ENCODE data around the gene DPYSL5.
A peak's percentile ranks its signal among the peaks of the same experiment; 100 is the strongest.

The DPYSL5 gene

GRCh38 chr2:26982102-26982742 lies 134.3 kb downstream of the DPYSL5 start:
- Histone ChIP-seq H3K9me3 (ENCODE audit: control insufficient read depth in 5 of 5, low read length in 5 of 5) (no peaks in the 10 kb centered on the region), H3K36me3 (ENCODE audit: control insufficient read depth in 5 of 5, insufficient read depth in 5 of 5, low read length in 5 of 5) (peaks cover 0 to 6% (median 0%) of the 10 kb centered on the region in 5 donors), H3K27ac (ENCODE audit: low read depth, low read length) (peak overlapping the region; percentile 31), H3K4me3 (ENCODE audit: low read depth in 1 of 5, low read length in 5 of 5) (no peak overlapping the region), H3K27me3 (ENCODE audit: control insufficient read depth in 5 of 5, insufficient read depth in 4 of 5, low read length in 5 of 5) (no peaks in the 10 kb centered on the region), H3K9ac (ENCODE audit: low read length in 5 of 5) (peak overlapping the region in 1 of 5 donors; percentile 35), H3K4me1 (ENCODE audit: control insufficient read depth in 5 of 5, insufficient read depth in 5 of 5, low read length in 5 of 5) (peaks cover 6 to 37% (median 25%) of the 10 kb centered on the region in 5 donors)

DNA sequence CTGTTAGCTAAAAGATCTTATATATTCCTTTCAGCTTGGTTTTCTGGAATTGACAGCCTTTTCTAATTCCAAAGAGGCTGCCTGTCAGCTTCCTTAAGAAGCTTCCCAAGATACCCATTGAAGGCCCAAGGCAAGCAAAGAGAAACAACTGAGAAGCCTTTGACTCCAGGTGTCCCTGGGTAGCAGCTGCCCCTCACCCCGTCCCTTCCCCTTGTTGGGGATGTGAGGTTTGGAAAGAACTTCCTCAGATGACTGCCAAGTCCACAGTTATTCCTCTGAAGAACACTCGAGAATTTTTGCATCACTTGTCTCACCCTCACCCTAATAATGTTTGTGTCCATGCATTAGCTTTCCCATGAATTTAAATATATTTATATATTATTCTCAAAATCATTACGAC lies 135.8 kb downstream of the DPYSL5 start:
- Histone ChIP-seq H3K9ac (ENCODE audit: low read length in 5 of 5) (peak overlapping the region in 1 of 5 donors; percentile 35), H3K4me3 (ENCODE audit: low read depth in 1 of 5, low read length in 5 of 5) (no peak overlapping the region), H3K4me1 (ENCODE audit: control insufficient read depth in 5 of 5, insufficient read depth in 5 of 5, low read length in 5 of 5) (peaks cover 6 to 33% (median 22%) of the 10 kb centered on the region in 5 donors), H3K36me3 (ENCODE audit: control insufficient read depth in 5 of 5, insufficient read depth in 5 of 5, low read length in 5 of 5) (peaks cover 0 to 6% (median 4%) of the 10 kb centered on the region in 5 donors), H3K27me3 (ENCODE audit: control insufficient read depth in 5 of 5, insufficient read depth in 4 of 5, low read length in 5 of 5) (no peaks in the 10 kb centered on the region), H3K9me3 (ENCODE audit: control insufficient read depth in 5 of 5, low read length in 5 of 5) (no peaks in the 10 kb centered on the region), H3K27ac (ENCODE audit: low read depth, low read length) (peak overlapping the region; percentile 13)

DNA sequence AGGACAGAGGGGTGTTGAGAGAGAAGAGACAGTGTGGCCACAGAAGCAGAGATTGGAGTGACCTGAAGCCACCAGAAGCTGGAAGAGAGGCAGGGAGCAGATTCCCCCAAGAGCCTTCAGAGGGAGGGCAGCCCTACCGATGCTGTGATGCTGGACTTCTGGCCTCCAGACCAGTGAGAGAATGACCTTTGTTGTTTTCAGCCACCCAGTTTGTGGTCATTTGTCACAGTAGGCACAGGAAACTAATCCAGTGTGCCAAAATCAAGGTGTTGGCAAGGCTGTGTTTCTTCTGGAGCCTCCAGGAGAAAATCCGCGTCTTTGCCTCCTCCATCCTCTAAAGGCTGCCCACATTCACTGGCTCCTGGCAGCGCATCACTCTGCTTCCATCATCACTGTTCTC lies 137.9 kb downstream of the DPYSL5 start:
- H3K9ac ChIP-seq (ENCODE audit: low read length in 5 of 5) = no peak overlapping the region
- no peak overlapping the region for H3K4me3 ChIP-seq (ENCODE audit: low read depth in 1 of 5, low read length in 5 of 5)
- H3K27me3 ChIP-seq (ENCODE audit: control insufficient read depth in 5 of 5, insufficient read depth in 4 of 5, low read length in 5 of 5) = no peaks in the 10 kb centered on the region
- H3K36me3 ChIP-seq (ENCODE audit: control insufficient read depth in 5 of 5, insufficient read depth in 5 of 5, low read length in 5 of 5) = peaks cover 0 to 6% (median 4%) of the 10 kb centered on the region in 5 donors
- H3K4me1 ChIP-seq (ENCODE audit: control insufficient read depth in 5 of 5, insufficient read depth in 5 of 5, low read length in 5 of 5) = peaks cover 6 to 31% (median 22%) of the 10 kb centered on the region in 5 donors
- no peak overlapping the region for H3K27ac ChIP-seq (ENCODE audit: low read depth, low read length)
- no peaks in the 10 kb centered on the region for H3K9me3 ChIP-seq (ENCODE audit: control insufficient read depth in 5 of 5, low read length in 5 of 5)

- Histone ChIP-seq H3K27me3 (ENCODE audit: control insufficient read depth in 5 of 5, insufficient read depth in 4 of 5, low read length in 5 of 5) (no peaks in the 10 kb centered on the region), H3K9ac (ENCODE audit: low read length in 5 of 5) (no peak overlapping the region), H3K27ac (ENCODE audit: low read depth, low read length) (no peak overlapping the region), H3K36me3 (ENCODE audit: control insufficient read depth in 5 of 5, insufficient read depth in 5 of 5, low read length in 5 of 5) (peaks cover 0 to 6% (median 4%) of the 10 kb centered on the region in 5 donors), H3K9me3 (ENCODE audit: control insufficient read depth in 5 of 5, low read length in 5 of 5) (no peaks in the 10 kb centered on the region), H3K4me3 (ENCODE audit: low read depth in 1 of 5, low read length in 5 of 5) (no peak overlapping the region), H3K4me1 (ENCODE audit: control insufficient read depth in 5 of 5, insufficient read depth in 5 of 5, low read length in 5 of 5) (peaks cover 6 to 33% (median 29%) of the 10 kb centered on the region in 5 donors)
Measured at GRCh38 chr2:26986576-26986975, 138.6 kb downstream of the DPYSL5 start.

DNA sequence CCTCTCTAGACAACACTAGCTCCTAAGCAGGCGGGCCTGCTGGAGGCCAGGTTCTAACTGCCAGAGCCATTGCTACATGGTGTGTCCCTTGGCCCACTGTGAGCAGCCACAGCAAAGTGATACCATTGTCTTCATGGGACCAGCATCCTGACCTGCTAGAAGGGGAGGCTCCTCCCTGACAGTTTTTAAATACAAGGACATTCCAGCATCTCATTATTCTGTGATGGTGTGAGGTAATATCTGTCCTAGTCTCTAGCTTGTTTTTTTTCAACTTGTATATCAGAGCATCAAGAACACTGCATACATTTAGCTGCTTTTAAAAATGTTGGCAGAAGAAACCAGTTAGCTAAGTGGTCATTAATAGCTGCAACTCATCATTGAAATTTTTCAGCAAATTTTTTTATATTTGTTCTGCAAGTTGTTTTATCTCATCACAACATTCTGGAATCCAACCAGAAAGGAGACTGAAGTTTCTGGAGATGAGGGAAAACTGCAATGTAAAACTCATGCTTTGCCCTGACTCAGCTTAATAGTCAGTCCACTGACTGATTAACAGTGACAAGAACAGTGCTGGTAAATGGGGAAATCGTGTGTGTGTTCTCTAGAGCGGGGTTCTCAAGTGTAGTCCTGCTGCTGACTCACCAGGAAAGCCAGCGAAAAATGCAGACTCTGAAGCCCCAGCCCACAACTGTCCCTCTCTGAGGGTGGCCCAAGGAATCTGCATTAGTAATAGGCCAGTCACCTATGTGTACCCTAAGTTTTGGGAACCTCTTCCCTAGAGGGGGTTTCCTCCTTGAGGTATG lies 140.3 kb downstream of the DPYSL5 start:
- H3K4me1 ChIP-seq (ENCODE audit: control insufficient read depth in 5 of 5, insufficient read depth in 5 of 5, low read length in 5 of 5) = peaks cover 2 to 18% (median 15%) of the 10 kb centered on the region in 5 donors
- H3K36me3 ChIP-seq (ENCODE audit: control insufficient read depth in 5 of 5, insufficient read depth in 5 of 5, low read length in 5 of 5) = peaks cover 0 to 6% (median 4%) of the 10 kb centered on the region in 5 donors
- no peaks in the 10 kb centered on the region for H3K9me3 ChIP-seq (ENCODE audit: control insufficient read depth in 5 of 5, low read length in 5 of 5)
- no peak overlapping the region for H3K4me3 ChIP-seq (ENCODE audit: low read depth in 1 of 5, low read length in 5 of 5)
- H3K27me3 ChIP-seq (ENCODE audit: control insufficient read depth in 5 of 5, insufficient read depth in 4 of 5, low read length in 5 of 5) = no peaks in the 10 kb centered on the region
- H3K9ac ChIP-seq (ENCODE audit: low read length in 5 of 5) = no peak overlapping the region
- H3K27ac ChIP-seq (ENCODE audit: low read depth, low read length) = no peak overlapping the region

DNA sequence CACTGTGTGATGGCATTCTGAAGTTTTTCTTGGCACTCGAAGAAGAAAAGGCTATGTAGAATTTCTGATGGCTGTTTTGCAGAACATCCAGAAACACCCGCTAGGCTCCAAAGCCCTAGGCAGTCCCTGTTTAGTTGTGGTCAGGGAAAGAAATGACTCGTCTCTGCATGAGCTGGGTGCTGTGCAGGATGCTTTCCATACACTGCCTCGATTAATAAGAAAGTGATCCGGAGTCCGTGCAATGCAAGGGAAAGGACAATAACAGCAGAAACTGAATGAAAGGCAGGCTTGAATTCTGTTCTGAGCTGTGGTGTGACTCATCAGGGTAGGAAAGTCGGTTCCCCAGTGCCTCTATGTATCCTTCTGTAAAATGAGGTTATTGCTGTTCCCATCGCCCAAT lies 141.2 kb downstream of the DPYSL5 start:
- Histone ChIP-seq H3K36me3 (ENCODE audit: control insufficient read depth in 5 of 5, insufficient read depth in 5 of 5, low read length in 5 of 5) (peaks cover 0 to 6% (median 4%) of the 10 kb centered on the region in 5 donors), H3K4me1 (ENCODE audit: control insufficient read depth in 5 of 5, insufficient read depth in 5 of 5, low read length in 5 of 5) (peaks cover 2 to 10% (median 9%) of the 10 kb centered on the region in 5 donors), H3K4me3 (ENCODE audit: low read depth in 1 of 5, low read length in 5 of 5) (no peak overlapping the region), H3K9me3 (ENCODE audit: control insufficient read depth in 5 of 5, low read length in 5 of 5) (no peaks in the 10 kb centered on the region), H3K27me3 (ENCODE audit: control insufficient read depth in 5 of 5, insufficient read depth in 4 of 5, low read length in 5 of 5) (no peaks in the 10 kb centered on the region), H3K9ac (ENCODE audit: low read length in 5 of 5) (no peak overlapping the region), H3K27ac (ENCODE audit: low read depth, low read length) (no peak overlapping the region)

- no peak overlapping the region for H3K9ac ChIP-seq (ENCODE audit: low read length in 5 of 5)
- peaks cover 2 to 10% (median 9%) of the 10 kb centered on the region in 5 donors for H3K4me1 ChIP-seq (ENCODE audit: control insufficient read depth in 5 of 5, insufficient read depth in 5 of 5, low read length in 5 of 5)
- H3K4me3 ChIP-seq (ENCODE audit: low read depth in 1 of 5, low read length in 5 of 5) = no peak overlapping the region
- H3K36me3 ChIP-seq (ENCODE audit: control insufficient read depth in 5 of 5, insufficient read depth in 5 of 5, low read length in 5 of 5) = peaks cover 0 to 4% (median 0%) of the 10 kb centered on the region in 5 donors
- H3K27ac ChIP-seq (ENCODE audit: low read depth, low read length) = no peak overlapping the region
- no peaks in the 10 kb centered on the region for H3K9me3 ChIP-seq (ENCODE audit: control insufficient read depth in 5 of 5, low read length in 5 of 5)
- no peaks in the 10 kb centered on the region for H3K27me3 ChIP-seq (ENCODE audit: control insufficient read depth in 5 of 5, insufficient read depth in 4 of 5, low read length in 5 of 5)
Measured at GRCh38 chr2:26991717-26992116, 143.8 kb downstream of the DPYSL5 start.

DNA sequence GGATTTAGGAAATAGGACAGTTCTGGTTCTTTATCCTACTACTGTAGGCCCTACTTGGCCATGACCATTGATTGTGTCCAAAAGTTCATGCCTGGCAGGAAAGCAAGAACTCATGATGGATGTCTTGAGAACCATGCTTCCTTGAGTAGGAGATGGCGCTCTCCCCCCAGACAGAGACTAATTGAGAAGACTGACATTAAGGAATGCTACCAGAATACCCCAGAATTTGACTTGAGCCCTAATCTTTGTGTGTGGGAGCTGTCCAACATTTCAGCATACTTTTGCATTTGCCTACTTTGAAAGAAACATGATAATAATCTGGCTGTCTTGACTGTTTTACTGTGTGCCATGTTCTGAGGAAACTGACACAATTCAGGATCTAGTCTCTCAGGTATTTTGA lies 145.8 kb downstream of the DPYSL5 start:
- Histone ChIP-seq H3K27me3 (ENCODE audit: control insufficient read depth in 5 of 5, insufficient read depth in 4 of 5, low read length in 5 of 5) (no peaks in the 10 kb centered on the region), H3K27ac (ENCODE audit: low read depth, low read length) (no peak overlapping the region), H3K9ac (ENCODE audit: low read length in 5 of 5) (no peak overlapping the region)

GRCh38 chr2:26994983-26995382 lies 147.1 kb downstream of the DPYSL5 start:
- Histone ChIP-seq H3K27ac (ENCODE audit: low read depth, low read length) (no peak overlapping the region), H3K4me1 (ENCODE audit: control insufficient read depth in 5 of 5, insufficient read depth in 5 of 5, low read length in 5 of 5) (peaks cover 2 to 10% (median 9%) of the 10 kb centered on the region in 5 donors), H3K27me3 (ENCODE audit: control insufficient read depth in 5 of 5, insufficient read depth in 4 of 5, low read length in 5 of 5) (no peaks in the 10 kb centered on the region), H3K9me3 (ENCODE audit: control insufficient read depth in 5 of 5, low read length in 5 of 5) (no peaks in the 10 kb centered on the region), H3K4me3 (ENCODE audit: low read depth in 1 of 5, low read length in 5 of 5) (no peak overlapping the region), H3K36me3 (ENCODE audit: control insufficient read depth in 5 of 5, insufficient read depth in 5 of 5, low read length in 5 of 5) (no peaks in the 10 kb centered on the region), H3K9ac (ENCODE audit: low read length in 5 of 5) (no peak overlapping the region)

More for the DNA sequence above, 145.8 kb downstream of the DPYSL5 start:
- H3K36me3 ChIP-seq (ENCODE audit: control insufficient read depth in 5 of 5, insufficient read depth in 5 of 5, low read length in 5 of 5) = no peaks in the 10 kb centered on the region
- peaks cover 2 to 10% (median 9%) of the 10 kb centered on the region in 5 donors for H3K4me1 ChIP-seq (ENCODE audit: control insufficient read depth in 5 of 5, insufficient read depth in 5 of 5, low read length in 5 of 5)
- H3K9me3 ChIP-seq (ENCODE audit: control insufficient read depth in 5 of 5, low read length in 5 of 5) = no peaks in the 10 kb centered on the region
- H3K4me3 ChIP-seq (ENCODE audit: low read depth in 1 of 5, low read length in 5 of 5) = no peak overlapping the region

DNA sequence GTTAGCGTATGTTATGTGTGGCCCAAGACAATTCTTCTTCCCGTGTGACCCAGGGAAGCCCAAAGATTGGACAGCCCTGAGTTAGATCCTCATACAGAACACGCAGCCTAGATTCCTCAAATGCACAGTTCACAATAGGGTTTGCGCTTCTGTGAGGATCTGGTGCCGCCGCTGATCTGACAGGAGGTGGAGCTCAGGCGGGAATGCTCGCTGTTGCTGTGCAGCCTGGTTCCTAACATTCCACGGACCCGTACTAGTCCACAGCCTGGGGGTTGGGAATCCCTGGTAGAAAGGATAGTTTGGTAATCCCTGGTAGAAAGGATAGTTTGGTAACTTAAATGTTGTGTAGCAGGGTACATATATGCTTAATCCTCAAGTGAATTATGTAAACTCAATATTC lies 149.5 kb downstream of the DPYSL5 start:
- Histone ChIP-seq H3K36me3 (ENCODE audit: control insufficient read depth in 5 of 5, insufficient read depth in 5 of 5, low read length in 5 of 5) (no peaks in the 10 kb centered on the region), H3K9ac (ENCODE audit: low read length in 5 of 5) (no peak overlapping the region), H3K9me3 (ENCODE audit: control insufficient read depth in 5 of 5, low read length in 5 of 5) (no peaks in the 10 kb centered on the region), H3K4me3 (ENCODE audit: low read depth in 1 of 5, low read length in 5 of 5) (no peak overlapping the region), H3K27ac (ENCODE audit: low read depth, low read length) (no peak overlapping the region), H3K27me3 (ENCODE audit: control insufficient read depth in 5 of 5, insufficient read depth in 4 of 5, low read length in 5 of 5) (no peaks in the 10 kb centered on the region), H3K4me1 (ENCODE audit: control insufficient read depth in 5 of 5, insufficient read depth in 5 of 5, low read length in 5 of 5) (no peaks in the 10 kb centered on the region)

All from subcutaneous abdominal adipose tissue (tissue), 5 donors.